Activated gamma-delta T cell treated with Interleukin-2 at 50 U/mL for 16 hours (primary cell): ENCODE results near the gene PIP4K2C.
"Not testable (repeated sequence)": the region's sequence is repeated elsewhere in the genome, so short reads cannot be mapped to it uniquely, and the experiment has no call there.

Experiments used
- DNase-seq: peaks from one replicate; pipeline ENCODE4 v3.0.0-alpha.2; 2020

The PIP4K2C gene

GRCh38 chr12:57560516-57560915 lies 30.5 kb upstream of the PIP4K2C start:
- no peak for DNase-seq

DNA sequence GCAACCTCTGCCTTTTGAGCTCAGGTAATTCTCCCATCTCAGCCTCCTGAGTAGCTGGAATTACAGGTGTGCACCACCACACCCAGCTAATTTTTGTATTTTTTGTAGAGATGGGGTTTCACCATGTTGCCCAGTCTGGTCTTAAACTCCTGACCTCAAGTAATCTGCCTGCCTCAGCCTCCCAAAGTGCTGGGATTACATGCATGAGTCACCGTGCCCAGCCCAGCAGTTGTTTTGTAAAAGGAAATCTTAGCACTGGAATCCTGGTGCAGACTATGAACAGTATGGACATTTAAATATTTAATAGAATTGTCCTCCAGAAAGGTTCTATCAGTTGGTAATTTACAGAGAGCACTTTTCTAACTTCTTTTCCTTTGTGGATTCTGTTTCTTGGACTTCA lies 29.9 kb upstream of the PIP4K2C start:
- DNase-seq = not testable (repeated sequence)

DNA sequence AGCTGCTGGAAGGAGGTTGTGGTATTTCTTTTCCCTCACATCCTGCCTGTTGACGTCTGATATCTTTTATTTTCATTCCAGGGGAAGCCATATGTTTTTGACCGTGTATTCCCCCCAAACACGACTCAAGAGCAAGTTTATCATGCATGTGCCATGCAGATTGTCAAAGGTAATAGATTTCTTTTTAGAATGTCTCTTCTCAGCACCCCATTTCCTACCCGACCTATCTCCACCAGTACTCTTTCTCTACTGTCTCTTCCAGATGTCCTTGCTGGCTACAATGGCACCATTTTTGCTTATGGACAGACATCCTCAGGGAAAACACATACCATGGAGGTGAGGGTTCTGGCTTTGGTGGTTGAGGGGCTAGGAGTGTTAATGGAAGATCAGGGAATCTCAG lies 27.6 kb upstream of the PIP4K2C start:
- no peak for DNase-seq

- no peak for DNase-seq
Observed at GRCh38 chr12:57564178-57564740, 26.7 kb upstream of the PIP4K2C start.

GRCh38 chr12:57568838-57569237 lies 22.2 kb upstream of the PIP4K2C start:
- DNase-seq = no peak

- no peak for DNase-seq
Observed at GRCh38 chr12:57569858-57570257, 21.1 kb upstream of the PIP4K2C start.

DNA sequence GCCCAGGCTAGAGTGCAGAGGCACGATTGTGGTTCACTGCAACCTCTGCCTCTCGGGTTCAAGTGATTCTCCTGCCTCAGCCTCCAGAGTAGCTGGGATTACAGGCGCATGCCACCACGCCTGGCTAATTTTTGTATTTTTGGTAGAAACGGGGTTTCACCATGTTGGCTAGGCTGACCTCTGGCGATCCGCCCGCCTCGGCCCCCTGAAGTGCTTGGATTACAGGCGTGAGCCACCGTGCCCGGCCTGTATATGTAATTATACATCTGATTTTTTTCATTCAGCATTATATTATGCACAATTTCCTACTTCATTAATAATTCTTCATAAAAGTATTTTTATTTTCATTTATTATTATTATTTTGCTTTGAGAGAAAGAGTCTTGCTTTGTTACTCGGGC lies 20.6 kb upstream of the PIP4K2C start:
- DNase-seq = not testable (repeated sequence)

- no peak for DNase-seq
Observed at GRCh38 chr12:57571926-57572762, 18.8 kb upstream of the PIP4K2C start.

DNA sequence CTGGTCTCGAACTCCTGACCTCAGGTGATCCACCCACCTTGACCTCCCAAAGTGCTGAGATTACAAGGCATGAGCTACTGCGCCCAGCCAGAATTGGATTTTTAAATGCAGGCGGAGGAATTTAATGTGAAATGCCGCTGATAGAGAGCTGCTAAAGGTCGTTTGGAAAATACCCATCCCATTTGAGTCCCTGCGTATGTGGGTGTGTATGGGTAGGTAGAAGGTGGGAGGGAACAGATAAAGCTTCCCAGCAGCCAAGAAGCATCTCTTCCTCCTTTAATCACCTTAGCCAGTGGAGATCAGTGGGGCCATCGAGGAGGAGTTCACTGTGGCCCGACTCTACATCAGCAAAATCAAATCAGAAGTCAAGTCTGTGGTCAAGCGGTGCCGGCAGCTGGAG lies 16.2 kb upstream of the PIP4K2C start:
- no peak for DNase-seq

DNA sequence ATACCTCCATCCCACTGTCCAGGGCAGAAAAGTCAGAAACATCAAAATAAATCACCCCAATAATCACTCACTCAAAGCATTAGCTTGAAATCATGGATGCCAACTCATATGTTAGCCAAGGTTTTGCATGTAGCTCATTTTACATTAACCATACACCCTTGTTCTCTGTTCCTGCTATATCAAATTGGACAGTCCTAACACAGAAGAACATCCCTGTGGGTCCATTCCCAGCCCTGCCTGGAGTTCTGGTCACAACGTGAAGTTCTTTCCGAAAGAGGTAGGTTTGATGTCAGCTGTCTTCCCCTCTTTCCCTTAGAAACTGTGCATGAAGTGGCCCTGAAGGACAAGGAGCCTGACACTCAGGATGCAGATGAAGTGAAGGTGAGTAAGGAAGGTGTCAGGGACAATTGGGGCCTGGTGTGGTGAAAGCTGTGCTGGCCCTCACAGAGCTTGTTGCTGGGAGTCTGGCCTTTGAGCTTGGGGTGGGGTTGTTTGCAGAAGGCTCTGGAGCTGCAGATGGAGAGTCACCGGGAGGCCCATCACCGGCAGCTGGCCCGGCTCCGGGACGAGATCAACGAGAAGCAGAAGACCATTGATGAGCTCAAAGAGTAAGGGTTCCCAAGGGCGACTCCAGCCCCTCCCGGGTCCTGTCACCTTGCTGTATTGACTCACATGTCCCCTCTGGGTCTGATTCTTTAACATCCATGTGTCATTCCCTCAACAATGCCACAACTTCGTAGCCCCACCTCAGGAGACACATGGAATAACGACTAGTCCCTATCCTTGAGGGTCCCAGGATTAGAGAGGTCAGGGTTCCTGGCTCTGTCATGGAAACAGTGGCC lies 15.0 kb upstream of the PIP4K2C start:
- DNase-seq = no peak

DNA sequence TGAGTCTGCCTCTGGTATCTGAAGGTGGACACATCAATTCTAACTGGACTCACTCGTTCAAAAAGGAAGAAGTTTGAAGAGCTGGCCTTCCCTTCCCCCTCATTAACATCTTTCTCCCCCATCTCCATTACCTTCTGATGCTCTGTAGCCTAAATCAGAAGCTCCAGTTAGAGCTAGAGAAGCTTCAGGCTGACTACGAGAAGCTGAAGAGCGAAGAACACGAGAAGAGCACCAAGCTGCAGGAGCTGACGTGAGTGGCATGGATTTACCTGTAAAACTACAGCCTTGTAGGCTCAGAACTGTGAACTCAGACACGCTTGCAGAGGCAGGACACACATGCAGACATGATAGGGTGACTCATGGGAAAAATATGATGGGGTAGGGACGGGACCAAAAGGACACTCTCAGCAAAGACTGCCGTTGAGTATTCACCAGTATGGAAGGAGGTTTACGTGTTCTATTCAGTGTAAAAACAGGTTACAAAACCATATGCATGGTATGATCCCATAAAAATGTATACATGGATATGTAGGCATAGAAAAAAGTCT lies 14.3 kb upstream of the PIP4K2C start:
- DNase-seq = no peak

GRCh38 chr12:57577981-57578758 lies 12.8 kb upstream of the PIP4K2C start:
- DNase-seq = no peak

GRCh38 chr12:57579011-57579410 lies 12.0 kb upstream of the PIP4K2C start:
- no peak for DNase-seq

DNA sequence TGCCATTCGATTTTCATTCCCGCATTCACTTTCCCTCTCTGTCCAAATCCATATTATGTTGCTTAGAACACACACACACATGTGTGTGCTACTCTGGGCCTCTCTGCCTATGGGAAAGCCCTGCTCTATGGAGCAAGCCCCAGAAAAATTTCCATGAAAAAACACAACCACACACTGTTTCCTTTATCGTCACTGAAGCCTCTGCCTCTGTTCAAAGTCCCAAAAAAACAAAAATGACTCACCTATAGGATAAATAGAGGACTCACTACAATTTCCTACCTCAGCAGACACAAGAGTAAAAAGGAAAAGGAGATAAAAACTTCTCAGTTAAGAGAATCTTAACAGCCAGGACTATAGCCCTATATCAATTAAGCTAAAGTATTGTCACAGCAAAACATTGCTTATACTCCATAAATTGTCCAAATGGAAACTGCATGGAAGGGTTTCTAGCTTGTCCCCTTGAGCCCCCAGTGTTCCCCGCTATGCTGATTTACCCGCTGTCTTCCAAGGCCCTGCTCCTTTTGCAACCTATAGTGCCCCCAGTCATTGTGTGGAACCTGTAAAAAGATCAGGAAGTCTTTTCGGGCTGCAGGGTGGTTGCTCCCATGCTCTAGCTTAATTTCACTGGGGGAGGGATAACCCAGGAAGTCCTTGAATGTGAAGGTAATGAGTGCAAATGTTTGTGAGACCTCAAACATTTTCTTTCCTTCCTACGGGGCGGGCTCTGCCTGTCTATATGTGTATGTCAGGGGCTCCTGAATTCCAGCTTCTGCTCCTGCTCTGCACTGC lies 11.1 kb upstream of the PIP4K2C start:
- no peak for DNase-seq

DNA sequence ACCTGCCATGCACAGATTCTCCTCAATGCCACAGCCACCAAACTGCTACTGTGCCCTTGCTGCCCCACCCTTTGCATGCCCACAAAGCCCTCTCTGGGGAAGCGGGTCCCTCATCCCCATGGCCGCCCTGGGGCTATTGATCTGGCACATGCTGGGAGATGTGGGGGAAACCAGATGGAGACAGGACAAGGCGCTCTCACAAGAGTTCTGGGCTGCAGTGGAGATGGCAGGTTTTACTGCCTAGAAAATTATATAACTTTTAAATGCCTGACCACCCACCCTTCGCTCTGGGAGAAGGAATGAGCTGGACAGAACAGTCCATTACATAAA lies 10.6 kb upstream of the PIP4K2C start:
- DNase-seq = no peak

DNA sequence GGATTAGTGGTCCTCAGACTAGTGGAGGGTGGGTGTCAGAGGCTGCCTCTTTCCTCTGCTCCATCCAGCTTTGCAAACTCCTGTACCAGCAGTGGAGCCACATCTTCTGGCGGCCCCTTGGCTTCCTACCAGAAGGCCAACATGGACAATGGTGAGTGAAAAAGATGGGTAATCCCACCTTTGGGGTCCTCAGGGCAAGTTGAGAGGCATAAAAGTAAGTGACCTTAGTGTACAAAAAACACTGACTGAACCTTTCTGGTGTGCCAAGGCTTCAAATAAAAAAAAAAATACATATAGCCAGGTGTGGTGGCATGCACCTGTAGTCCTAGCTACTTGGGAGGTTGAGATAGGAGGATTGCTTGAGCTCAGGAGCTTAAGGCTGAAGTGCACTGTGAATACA lies 9.2 kb upstream of the PIP4K2C start:
- no peak for DNase-seq

DNA sequence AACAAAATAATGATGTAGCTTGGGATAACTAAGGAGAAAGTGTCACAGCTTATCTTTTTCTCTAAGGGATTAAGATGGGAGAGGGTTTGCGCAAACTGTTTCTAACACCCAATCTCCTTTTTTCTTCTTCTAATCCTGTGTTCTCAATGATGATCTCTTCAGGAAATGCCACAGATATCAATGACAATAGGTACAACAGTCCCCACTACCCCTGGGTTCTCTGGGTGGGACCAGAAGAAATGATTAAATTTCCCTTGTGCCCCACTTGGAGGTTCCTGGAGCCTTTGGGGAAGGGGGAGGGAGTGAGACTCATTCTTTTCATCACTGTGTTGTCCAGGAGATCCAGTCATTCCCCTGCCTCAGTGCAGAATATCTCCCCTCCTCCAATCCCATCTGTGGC lies 8.6 kb upstream of the PIP4K2C start:
- DNase-seq = no peak

DNA sequence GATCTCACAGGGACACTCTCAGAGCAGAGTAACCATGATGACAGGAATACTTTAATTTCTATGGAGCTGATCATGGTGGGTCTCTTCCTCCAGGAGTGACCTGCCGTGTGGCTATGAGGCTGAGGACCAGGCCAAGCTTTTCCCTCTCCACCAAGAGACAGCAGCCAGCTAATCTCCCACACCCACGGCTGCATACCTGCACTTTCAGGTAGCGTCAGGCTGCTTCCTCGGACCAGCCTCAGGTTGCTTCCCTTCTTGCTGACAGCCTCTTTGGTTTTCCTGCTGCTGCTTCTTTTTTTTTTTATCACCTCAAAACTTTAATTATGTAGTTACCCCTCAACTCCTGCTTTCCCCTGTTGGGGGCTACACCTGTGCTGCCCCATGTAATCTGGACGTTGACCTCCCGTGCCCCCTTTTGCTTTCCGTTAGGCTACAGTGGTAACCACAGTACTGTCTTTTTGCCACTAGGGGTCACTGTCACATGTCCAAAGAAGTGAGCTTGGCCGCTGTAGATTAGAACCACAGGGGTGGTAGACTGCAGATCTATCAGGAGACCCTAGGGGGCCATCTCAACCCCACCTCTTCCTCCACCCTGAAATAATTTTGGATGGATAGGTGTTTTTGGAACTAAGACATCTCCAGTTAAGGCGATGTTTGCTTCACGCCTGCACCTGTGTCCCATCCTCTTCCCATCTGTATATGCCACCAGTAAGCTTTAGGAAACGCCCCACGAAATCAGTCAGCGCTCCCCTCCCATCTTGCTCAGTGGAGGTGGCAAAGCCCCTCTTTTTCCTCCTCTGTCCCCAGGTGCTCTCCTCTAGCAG lies 7.8 kb upstream of the PIP4K2C start:
- peak; percentile 71 for DNase-seq

- DNase-seq = no peak
Observed at GRCh38 chr12:57584050-57584449, 6.9 kb upstream of the PIP4K2C start.

- no peak for DNase-seq
Observed at GRCh38 chr12:57584690-57585089, 6.3 kb upstream of the PIP4K2C start.

GRCh38 chr12:57585156-57585555 lies 5.8 kb upstream of the PIP4K2C start:
- DNase-seq = no peak
